Activated naive CD4-positive, alpha-beta T cell treated with anti-CD3 and anti-CD28 coated beads, Interleukin-2, amount 50 U/mL, for 16 hours (primary cell): ENCODE data around the gene CLCNKB.

Experiments
- DNase-seq: peaks from one replicate; pipeline ENCODE4 v3.0.0-alpha.2; 2020

CLCNKB gene

GRCh38 chr1:16077406-16078245 lies 34.0 kb downstream of the CLCNKB start:
- DNase-seq: no peak

- peak; percentile 75 for DNase-seq
Measured at GRCh38 chr1:16078925-16079656, 35.5 kb downstream of the CLCNKB start.

DNA sequence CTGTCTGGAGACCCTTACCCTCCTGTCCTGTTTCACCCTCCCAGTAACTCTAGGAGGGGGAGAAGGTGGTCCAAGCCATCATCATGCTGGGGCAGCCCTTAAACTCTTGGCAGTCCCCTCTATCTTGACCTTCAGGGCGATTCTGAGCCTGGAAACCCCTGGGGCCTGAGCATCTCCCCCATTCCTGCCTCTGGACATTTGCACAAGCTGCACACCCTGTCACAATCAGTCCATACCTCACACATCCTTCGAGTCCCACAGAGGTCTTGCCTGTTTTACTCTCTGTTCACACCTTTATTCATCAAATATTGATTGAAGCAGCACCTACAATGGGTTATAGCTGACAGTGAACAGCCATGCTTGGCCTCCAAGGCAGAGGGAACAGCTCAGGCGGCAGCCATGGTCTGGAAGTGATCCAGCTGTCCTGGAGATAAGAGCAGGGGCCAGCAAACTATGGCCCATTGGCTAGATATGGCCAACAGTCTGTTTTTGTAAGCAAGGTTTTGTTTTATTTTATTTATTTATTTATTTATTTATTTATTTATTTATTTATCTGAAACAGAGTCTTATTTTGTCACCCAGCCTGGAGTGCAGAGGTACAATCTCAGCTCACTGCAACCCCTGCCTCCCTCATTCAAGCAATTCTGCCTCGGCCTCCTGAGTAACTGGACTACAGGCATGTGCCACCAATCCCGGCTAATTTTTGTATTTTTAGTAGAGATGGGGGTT lies 37.0 kb downstream of the CLCNKB start:
- no peak for DNase-seq

- no peak for DNase-seq
Measured at GRCh38 chr1:16081636-16082035, 38.1 kb downstream of the CLCNKB start.

- peak; percentile 65 for DNase-seq
Measured at GRCh38 chr1:16082283-16083038, 38.9 kb downstream of the CLCNKB start.

GRCh38 chr1:16083486-16083885 lies 39.9 kb downstream of the CLCNKB start:
- DNase-seq: no peak

DNA sequence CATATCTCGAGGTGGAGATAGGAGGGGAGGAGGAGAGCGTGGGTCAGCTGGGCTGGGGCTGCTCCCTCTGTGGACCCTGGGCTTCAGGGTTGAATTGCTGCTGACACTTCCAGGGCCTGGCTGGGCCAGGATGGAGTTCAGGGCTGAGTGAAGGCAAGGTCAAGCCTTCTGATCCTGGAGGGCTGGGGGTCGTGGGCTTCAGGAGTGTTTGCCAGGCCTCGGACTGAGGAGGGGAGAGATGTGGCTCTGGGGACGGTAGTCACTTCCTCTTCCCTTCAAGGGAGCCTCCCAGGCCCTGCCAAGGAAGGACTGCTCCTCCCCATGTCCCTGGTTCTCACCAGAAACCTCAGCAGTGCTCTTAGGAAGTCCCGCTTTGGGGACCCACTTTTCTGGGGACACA lies 41.9 kb downstream of the CLCNKB start:
- DNase-seq: no peak

- DNase-seq: no peak
Measured at GRCh38 chr1:16087733-16088132, 44.2 kb downstream of the CLCNKB start.

DNA sequence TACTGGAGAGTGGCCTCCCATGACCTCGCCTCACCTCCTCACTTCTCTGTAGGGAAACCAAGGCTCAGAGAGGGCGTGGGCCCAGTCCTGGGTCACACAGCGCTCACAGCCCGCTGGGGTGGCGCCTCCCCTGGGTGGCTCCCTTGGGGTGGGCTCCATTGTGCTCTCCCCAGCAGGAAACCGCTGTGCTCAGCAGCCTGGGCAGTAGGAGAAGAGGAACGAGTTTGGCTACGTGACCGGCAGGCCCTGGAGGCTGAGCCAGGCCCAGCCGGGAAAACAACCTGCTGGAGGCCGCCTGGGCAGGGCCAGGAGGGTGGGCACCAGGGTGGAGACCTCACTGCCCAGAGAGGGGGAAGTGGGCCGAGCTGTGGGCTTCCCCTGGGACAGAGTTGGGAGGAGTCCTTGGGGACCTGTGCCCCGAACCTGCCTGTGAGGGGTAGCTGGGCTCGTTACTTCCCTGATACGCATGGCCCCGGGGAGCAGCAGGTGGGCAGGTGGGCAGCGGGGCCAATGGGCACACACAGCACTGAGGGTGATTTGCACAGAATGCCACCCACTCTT lies 44.8 kb downstream of the CLCNKB start:
- DNase-seq: no peak

DNA sequence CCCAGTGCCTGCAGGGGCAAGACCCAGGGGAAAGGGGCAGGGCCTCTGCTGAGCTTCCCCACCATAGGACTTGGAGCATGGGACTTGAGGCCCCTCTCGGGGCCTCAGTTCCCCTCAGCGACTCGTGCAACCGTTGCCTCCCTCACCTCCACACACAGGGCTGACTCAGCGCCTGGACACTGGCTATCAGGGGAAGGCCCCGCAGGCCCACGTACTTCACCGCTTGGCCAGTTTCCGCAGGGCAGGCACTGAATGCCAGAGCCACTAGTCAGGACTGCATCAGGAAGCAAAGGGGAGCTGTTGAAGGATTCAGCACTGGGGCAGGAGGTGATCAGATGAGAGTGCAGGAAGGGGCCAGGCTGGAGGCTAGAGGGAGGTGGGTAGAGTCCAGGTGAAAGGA lies 45.4 kb downstream of the CLCNKB start:
- DNase-seq: no peak

DNA sequence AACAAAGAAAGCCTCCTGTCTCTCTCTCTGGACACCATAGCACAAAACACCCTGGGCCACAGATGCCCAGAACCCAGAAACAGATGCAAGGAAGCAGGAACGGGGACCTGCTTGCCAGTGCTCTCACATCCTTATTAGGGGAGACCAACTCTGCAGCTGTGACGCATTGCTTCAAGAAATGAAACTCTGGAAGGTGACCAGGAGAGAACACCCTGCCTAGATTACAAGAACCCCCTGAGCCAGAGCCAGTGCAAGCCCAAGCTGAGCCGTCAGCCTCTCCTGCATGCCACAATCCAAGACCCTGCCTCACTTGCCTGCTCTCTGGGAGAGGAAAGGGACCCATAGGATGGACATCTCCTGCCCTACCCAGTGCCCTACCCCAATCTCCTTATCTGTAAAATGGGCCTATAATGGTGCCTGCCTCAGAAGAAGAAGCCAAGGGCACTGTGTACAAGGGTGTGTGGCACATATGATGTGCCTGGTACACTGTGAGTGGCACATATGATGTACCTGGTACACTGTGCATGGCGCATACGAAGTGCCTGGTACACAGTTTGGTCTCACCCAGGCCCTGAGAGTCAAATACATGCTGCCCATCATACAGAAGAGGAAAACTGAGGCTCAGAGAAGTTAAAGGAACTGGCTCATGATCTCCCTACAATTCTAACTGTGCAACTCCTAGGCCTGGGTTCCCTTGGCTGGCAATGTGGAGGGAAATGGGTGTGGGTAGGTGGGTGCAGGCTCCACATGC lies 46.7 kb downstream of the CLCNKB start:
- no peak for DNase-seq

- DNase-seq: no peak
Measured at GRCh38 chr1:16091296-16091695, 47.7 kb downstream of the CLCNKB start.

- DNase-seq: no peak
Measured at GRCh38 chr1:16092097-16092922, 48.7 kb downstream of the CLCNKB start.

GRCh38 chr1:16092923-16093511 lies 49.4 kb downstream of the CLCNKB start:
- DNase-seq: no peak

DNA sequence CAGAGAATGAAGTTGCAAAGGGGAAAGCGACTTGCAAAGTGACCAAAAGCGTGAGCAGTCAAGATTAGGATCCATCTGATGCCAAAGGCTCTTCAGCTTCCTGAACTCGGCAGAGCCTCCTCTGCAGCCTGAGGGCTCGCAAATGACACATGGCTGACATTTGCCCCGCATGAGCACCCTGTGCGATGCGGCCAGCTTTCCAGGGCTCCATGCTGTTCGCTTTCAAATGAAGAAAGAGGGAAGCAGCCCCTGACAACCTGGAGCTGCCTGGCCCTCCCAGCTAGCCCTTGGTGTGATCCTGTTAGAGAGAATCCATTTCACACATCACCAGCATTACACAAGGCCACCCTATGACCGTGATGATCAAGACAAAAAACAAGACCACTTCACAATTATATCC lies 50.0 kb downstream of the CLCNKB start:
- DNase-seq: no peak

GRCh38 chr1:16094453-16095158 lies 51.0 kb downstream of the CLCNKB start:
- no peak for DNase-seq

DNA sequence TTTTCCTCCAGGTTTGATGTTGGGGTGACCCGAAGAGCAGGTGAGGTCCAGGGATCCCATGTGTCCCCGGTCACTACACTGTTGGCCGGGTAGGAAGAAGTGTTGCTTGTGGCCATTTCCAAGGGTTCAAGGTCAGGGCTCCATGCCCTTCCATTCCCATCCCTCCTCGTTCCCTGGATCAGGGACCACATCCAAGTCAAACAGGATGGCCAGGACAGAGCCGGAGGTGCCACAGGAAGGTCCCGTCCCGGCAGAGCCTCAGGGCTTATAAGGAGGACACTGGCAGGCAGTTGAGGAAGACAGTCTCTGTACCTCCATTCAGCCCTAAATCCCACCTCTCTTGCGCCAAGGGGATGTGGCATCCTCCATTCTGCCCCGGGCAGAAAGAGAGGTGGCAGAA lies 51.9 kb downstream of the CLCNKB start:
- no peak for DNase-seq

- DNase-seq: no peak
Measured at GRCh38 chr1:16099412-16099811, 55.8 kb downstream of the CLCNKB start.

- no peak for DNase-seq
Measured at GRCh38 chr1:16101623-16102022, 58.0 kb downstream of the CLCNKB start.
